Lower lobe of right lung (tissue), 2 donors: ENCODE results near the gene GRM8. TPM values are rescaled to one million over a fixed set of nuclear protein-coding genes. Genes with fewer than 3 reads are reported as not detected.

Experiments used
- ATAC-seq, 2 donors: fragments of 200-7000 bp; cut with Tn5 transposase; one replicate each; pipeline ENCODE4 v1.9.1; 2020 to 2022; ENCODE audit warnings: mild to moderate bottlenecking in 2 of 2, moderate library complexity in 2 of 2
- DNase-seq: peaks from one replicate; pipeline ENCODE4 v3.0.0-alpha.2; 2020
- H3K27ac ChIP-seq: fragments of 200-600 bp; one replicate; pipeline ENCODE4 v1.8.0; 2022
- H3K27me3 ChIP-seq: fragments of 200-600 bp; one replicate; pipeline ENCODE4 v1.8.0; 2022; ENCODE audit warnings: low read depth
- H3K36me3 ChIP-seq: fragments of 200-600 bp; one replicate; pipeline ENCODE4 v1.8.0; 2022; ENCODE audit warnings: mild to moderate bottlenecking
- H3K4me1 ChIP-seq: fragments of 200-600 bp; one replicate; pipeline ENCODE4 v1.8.0; 2022
- H3K4me3 ChIP-seq: fragments of 200-600 bp; one replicate; pipeline ENCODE4 v1.8.0; 2022; ENCODE audit warnings: mild to moderate bottlenecking
- H3K9me3 ChIP-seq: fragments of 200-600 bp; one replicate; pipeline ENCODE4 v1.8.0; 2022
- CTCF ChIP-seq: fragments of 200-600 bp; IDR thresholded peaks from one replicate; pipeline ENCODE4 v1.8.0; 2022; ENCODE audit warnings: antibody characterized with exemption, mild to moderate bottlenecking
- intact Hi-C: fragments of 100-400 bp; cut with DNase I; formaldehyde crosslinking; loops from one replicate; pipeline ENCODE4 v1.11.0; 2022
- total RNA-seq: library from RNA; stranded (reverse); fragmentation: NEBNext Ultra II Directional; extraction: Animal tissue kit (Norgen Biotek cat#: 25700); gene quantifications from one replicate; pipeline ENCODE4 v1.2.1, GENCODE V29; 2021
- donor health status: DM: no; HTN: yes; CAD: no; lungs with severe emphysema.

Gene GRM8
- total RNA-seq, 1 donor from 2014 or later: not detected

- H3K4me3 ChIP-seq: no peak overlapping the region
- H3K27ac ChIP-seq: no peak overlapping the region
- no peaks in the 10 kb centered on the region for H3K27me3 ChIP-seq
- H3K4me1 ChIP-seq: no peaks in the 10 kb centered on the region
- DNase-seq (no peak), ATAC-seq (no peak)
- H3K36me3 ChIP-seq: no peaks in the 10 kb centered on the region
- no peak for TF ChIP-seq CTCF
- no peaks in the 10 kb centered on the region for H3K9me3 ChIP-seq
- intact Hi-C loops: no loop called here
These were observed 644.4 kb downstream of the GRM8 start for GRCh38 chr7:126608339-126608776.

GRCh38 chr7:126606331-126606730, 646.4 kb downstream of the GRM8 start:
- TF ChIP-seq CTCF: no peak
- Histone ChIP-seq H3K4me3 (no peak overlapping the region), H3K9me3 (no peaks in the 10 kb centered on the region), H3K27me3 (no peaks in the 10 kb centered on the region), H3K4me1 (no peaks in the 10 kb centered on the region), H3K36me3 (no peaks in the 10 kb centered on the region), H3K27ac (no peak overlapping the region)
- intact Hi-C loops: no loop called here
- DNase-seq (no peak), ATAC-seq (no peak)

- DNase-seq (no peak), ATAC-seq (no peak)
- no peaks in the 10 kb centered on the region for H3K4me1 ChIP-seq
- no peak overlapping the region for H3K4me3 ChIP-seq
- no peaks in the 10 kb centered on the region for H3K9me3 ChIP-seq
- no peak for TF ChIP-seq CTCF
- intact Hi-C loops: no loop called here
- H3K27ac ChIP-seq: no peak overlapping the region
- H3K36me3 ChIP-seq: no peaks in the 10 kb centered on the region
- H3K27me3 ChIP-seq: no peaks in the 10 kb centered on the region
These were observed 647.2 kb downstream of the GRM8 start for GRCh38 chr7:126605553-126605952.

GRCh38 chr7:126605056-126605455, 647.7 kb downstream of the GRM8 start:
- intact Hi-C loops: no loop called here
- H3K9me3 ChIP-seq: no peaks in the 10 kb centered on the region
- H3K4me1 ChIP-seq: no peaks in the 10 kb centered on the region
- H3K36me3 ChIP-seq: no peaks in the 10 kb centered on the region
- no peaks in the 10 kb centered on the region for H3K27me3 ChIP-seq
- no peak overlapping the region for H3K4me3 ChIP-seq
- TF ChIP-seq CTCF: no peak
- ATAC-seq: no peak
- DNase-seq: no peak
- H3K27ac ChIP-seq: no peak overlapping the region

GRCh38 chr7:126589068-126589684, 663.6 kb downstream of the GRM8 start:
- ATAC-seq: no peak
- no peak overlapping the region for H3K27ac ChIP-seq
- H3K36me3 ChIP-seq: no peaks in the 10 kb centered on the region
- no peaks in the 10 kb centered on the region for H3K27me3 ChIP-seq
- H3K4me1 ChIP-seq: no peaks in the 10 kb centered on the region
- no peaks in the 10 kb centered on the region for H3K9me3 ChIP-seq
- no peak for TF ChIP-seq CTCF
- no peak overlapping the region for H3K4me3 ChIP-seq
- intact Hi-C loops: no loop called here
- no peak for DNase-seq
